OCI-LY7 (cell line): ENCODE measurements around the gene ZNF692. TPM values are rescaled to one million over a fixed set of nuclear protein-coding genes. Genes with fewer than 3 reads are reported as not detected.
"Not testable (repeated sequence)": the region's sequence is repeated elsewhere in the genome, so short reads cannot be mapped to it uniquely, and the experiment has no call there.

Experiments used
- BruUV-seq: library from RNA; stranded (reverse); fragments of 400-500 nt; replicated peaks from 2 replicates; lab custom pipeline; 2021; lab: Mats Ljungman, UMichigan
- CTCF ChIA-PET: fragments of 300-600 bp; sonication (Branson Sonifier 250); formaldehyde crosslinking; loops from one replicate; lab custom pipeline; 2022; ENCODE audit warnings: antibody characterized with exemption; ENCODE audit not compliant: unreplicated experiment; lab: Charles Lee
- POLR2A ChIA-PET: fragments of 300-600 bp; sonication (Branson Sonifier 250); formaldehyde crosslinking; loops from one replicate; lab custom pipeline; 2022; ENCODE audit warnings: antibody characterized with exemption; lab: Charles Lee
- DNase-seq: peaks from one replicate; pipeline ENCODE4 v3.0.0-alpha.2; 2015; ENCODE audit warnings: low spot score
- H2AFZ ChIP-seq: fragments of 200-600 bp; sonication (generic), shearing (Covaris generic); 2 replicates; pipeline ENCODE4 v1.6.1; 2014; ENCODE audit warnings: mild to moderate bottlenecking, antibody characterized with exemption, low read length, moderate library complexity
- H3K27ac ChIP-seq: fragments of 200-600 bp; sonication (generic); 2 replicates; pipeline ENCODE4 v1.5.1; 2014; ENCODE audit warnings: mixed run types, low read depth, mild to moderate bottlenecking, moderate library complexity, low read length, inconsistent platforms; ENCODE audit not compliant: poor library complexity, severe bottlenecking
- H3K36me3 ChIP-seq: fragments of 200-600 bp; sonication (generic); 2 replicates; pipeline ENCODE4 v1.6.1; 2014; ENCODE audit warnings: mild to moderate bottlenecking, antibody characterized with exemption, low read length, moderate library complexity, mixed read lengths; ENCODE audit not compliant: insufficient read depth
- H3K4me1 ChIP-seq: fragments of 200-600 bp; sonication (generic); 2 replicates; pipeline ENCODE4 v1.5.1; 2014; ENCODE audit warnings: mild to moderate bottlenecking, low read length; ENCODE audit not compliant: insufficient read depth, poor library complexity, severe bottlenecking
- H3K4me2 ChIP-seq: fragments of 200-600 bp; sonication (generic); 2 replicates; pipeline ENCODE4 v1.6.1; 2014; ENCODE audit warnings: mild to moderate bottlenecking, low read length
- H3K4me3 ChIP-seq: fragments of 200-600 bp; sonication (generic); 2 replicates; pipeline ENCODE4 v1.5.1; 2014; ENCODE audit warnings: mild to moderate bottlenecking, low read depth, low read length; ENCODE audit not compliant: poor library complexity, severe bottlenecking
- H3K79me2 ChIP-seq: fragments of 200-600 bp; sonication (generic); 2 replicates; pipeline ENCODE4 v1.6.1; 2016; ENCODE audit warnings: low read depth, mild to moderate bottlenecking, low read length, moderate library complexity, mixed read lengths; ENCODE audit not compliant: insufficient read depth
- H3K9me2 ChIP-seq: fragments of 200-600 bp; sonication (generic); 2 replicates; pipeline ENCODE4 v1.6.1; 2016; ENCODE audit warnings: mild to moderate bottlenecking, low read length, mixed read lengths; ENCODE audit not compliant: insufficient read depth
- H3K9me3 ChIP-seq: fragments of 200-600 bp; sonication (generic); 2 replicates; pipeline ENCODE4 v1.6.1; 2014; ENCODE audit warnings: mild to moderate bottlenecking, mixed run types, low read length, mixed read lengths
- H4K20me1 ChIP-seq: fragments of 200-600 bp; sonication (generic); 2 replicates; pipeline ENCODE4 v1.6.1; 2014; ENCODE audit warnings: mild to moderate bottlenecking, antibody characterized with exemption, low read length, moderate library complexity, mixed read lengths; ENCODE audit not compliant: insufficient read depth
- EZH2phosphoT487 ChIP-seq: fragments of 200-600 bp; sonication (generic); IDR thresholded peaks from 2 replicates; pipeline ENCODE4 v1.6.1; 2018; ENCODE audit warnings: low read depth, borderline replicate concordance, mild to moderate bottlenecking, mixed run types, antibody characterized with exemption, low read length, moderate library complexity, mixed read lengths
- intact Hi-C: fragments of 100-400 bp; cut with micrococcal nuclease; formaldehyde crosslinking; loops from one replicate; pipeline ENCODE4 v1.10.0; 2022; ENCODE audit not compliant: unreplicated experiment
- total RNA-seq, 2 experiments: library from RNA; depleted of rRNA in 1 of 2; stranded (reverse); fragments of >200 nt in 1 of 2; shearing (Covaris generic) in 1 of 2; gene quantifications; 2 replicates each; pipeline ENCODE4 v1.2.3, GENCODE V29; 2014 to 2022
- TF ChIP-seq, protein P1 (sequence below): fragments of 200-600 bp; sonication (generic); conservative IDR thresholded peaks from 2 replicates; pipeline ENCODE4 v1.5.1; 2014; ENCODE audit warnings: mild to moderate bottlenecking, antibody characterized with exemption, low read length, moderate library complexity, mixed read lengths

The ZNF692 gene
- total RNA-seq, 2 experiments from 2014 or later: 65.0 to 67.4 TPM

GRCh38 chr1:248831842-248832241 is 27.0 kb downstream of the ZNF692 start:
- BruUV-seq: no TSS peak
- CTCF ChIA-PET: no interaction called here

DNA sequence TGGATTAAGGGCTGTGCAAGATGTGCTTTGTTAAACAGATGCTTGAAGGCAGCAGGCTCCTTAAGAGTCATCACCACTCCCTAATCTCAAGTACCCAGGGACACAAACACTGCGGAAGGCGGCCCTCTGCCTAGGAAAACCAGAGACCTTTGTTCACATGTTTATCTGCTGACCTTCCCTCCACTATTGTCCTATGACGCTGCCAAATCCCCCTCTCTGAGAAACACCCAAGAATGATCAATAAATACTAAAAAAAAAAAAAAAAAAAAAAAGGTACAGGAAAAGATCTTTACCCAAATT is 28.2 kb downstream of the ZNF692 start:
- H3K27ac ChIP-seq, DNase-seq, H4K20me1 ChIP-seq, H3K79me2 ChIP-seq, H3K9me3 ChIP-seq, intact Hi-C loops, H3K4me3 ChIP-seq, H3K36me3 ChIP-seq, CTCF ChIA-PET, H3K9me2 ChIP-seq, H2AFZ ChIP-seq, H3K4me2 ChIP-seq, BruUV-seq: not testable (repeated sequence)
- POLR2A ChIA-PET: interaction anchor here (1.3 kb wide), 1 partner anchor 28 kb away, joined by 4 read pairs; the partner anchor contains the start of gene ZNF692
- peaks cover 18% of the 10 kb centered on the region for H3K4me1 ChIP-seq

More at GRCh38 chr1:248831842-248832241, 27.0 kb downstream of the ZNF692 start:
- no peak for TF ChIP-seq EZH2phosphoT487
- TF ChIP-seq, protein P1, sequence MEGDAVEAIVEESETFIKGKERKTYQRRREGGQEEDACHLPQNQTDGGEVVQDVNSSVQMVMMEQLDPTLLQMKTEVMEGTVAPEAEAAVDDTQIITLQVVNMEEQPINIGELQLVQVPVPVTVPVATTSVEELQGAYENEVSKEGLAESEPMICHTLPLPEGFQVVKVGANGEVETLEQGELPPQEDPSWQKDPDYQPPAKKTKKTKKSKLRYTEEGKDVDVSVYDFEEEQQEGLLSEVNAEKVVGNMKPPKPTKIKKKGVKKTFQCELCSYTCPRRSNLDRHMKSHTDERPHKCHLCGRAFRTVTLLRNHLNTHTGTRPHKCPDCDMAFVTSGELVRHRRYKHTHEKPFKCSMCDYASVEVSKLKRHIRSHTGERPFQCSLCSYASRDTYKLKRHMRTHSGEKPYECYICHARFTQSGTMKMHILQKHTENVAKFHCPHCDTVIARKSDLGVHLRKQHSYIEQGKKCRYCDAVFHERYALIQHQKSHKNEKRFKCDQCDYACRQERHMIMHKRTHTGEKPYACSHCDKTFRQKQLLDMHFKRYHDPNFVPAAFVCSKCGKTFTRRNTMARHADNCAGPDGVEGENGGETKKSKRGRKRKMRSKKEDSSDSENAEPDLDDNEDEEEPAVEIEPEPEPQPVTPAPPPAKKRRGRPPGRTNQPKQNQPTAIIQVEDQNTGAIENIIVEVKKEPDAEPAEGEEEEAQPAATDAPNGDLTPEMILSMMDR: no peak
- Histone ChIP-seq H2AFZ (no peak overlapping the region), H3K27ac (no peak overlapping the region), H3K9me3 (no peaks in the 10 kb centered on the region), H3K36me3 (no peaks in the 10 kb centered on the region), H3K4me3 (no peak overlapping the region), H3K4me2 (no peak overlapping the region), H3K4me1 (peaks cover 15% of the 10 kb centered on the region), H4K20me1 (no peaks in the 10 kb centered on the region), H3K79me2 (no peaks in the 10 kb centered on the region), H3K9me2 (no peaks in the 10 kb centered on the region)
- DNase-seq: no peak
- intact Hi-C loops: no loop called here
- POLR2A ChIA-PET: interaction anchor here (1.3 to 1.4 kb wide), 3 partner anchors 9 to 29 kb away, joined by 3 to 4 read pairs (median 4); partner anchors contain the start of gene ZNF692

DNA sequence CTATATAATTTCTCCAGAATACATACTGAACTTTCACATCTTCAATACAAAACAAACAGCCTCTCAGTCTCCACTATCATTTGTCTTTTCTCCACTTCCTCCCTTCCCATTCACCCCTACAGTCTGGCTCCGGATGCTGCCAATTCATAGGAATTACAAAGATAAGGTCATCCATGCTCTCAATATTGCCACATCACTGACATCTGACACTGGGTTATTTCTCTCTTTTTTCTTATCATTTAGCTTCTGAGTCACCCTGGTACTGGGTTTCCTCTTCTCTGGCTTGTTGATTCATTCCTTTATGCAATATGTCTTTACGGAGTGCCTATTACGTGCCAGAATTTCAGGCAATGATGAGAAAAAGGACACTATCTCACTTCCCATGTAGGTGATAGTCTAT is 30.0 kb downstream of the ZNF692 start:
- no peaks in the 10 kb centered on the region for H3K9me2 ChIP-seq
- H3K36me3 ChIP-seq: peaks cover 1% of the 10 kb centered on the region; the same call in 1 of the 2 replicates
- no peaks in the 10 kb centered on the region for H3K9me3 ChIP-seq
- no peak overlapping the region for H3K4me2 ChIP-seq
- no peaks in the 10 kb centered on the region for H4K20me1 ChIP-seq
- ChIA-PET POLR2A (interaction anchor here (1.0 to 5.4 kb wide), 4 partner anchors 9 to 85 kb away, joined by 3 to 70 read pairs (median 6); partner anchors contain the start of genes ZNF672 and ZNF692), CTCF (interaction anchor here (0.6 kb wide), 2 partner anchors 9 to 30 kb away, joined by 3 read pairs; partner anchors contain the start of gene ZNF692)
- intact Hi-C loops: no loop called here
- TF ChIP-seq, protein P1: no peak
- no peak for TF ChIP-seq EZH2phosphoT487
- peaks cover 10% of the 10 kb centered on the region; the same call in 1 of the 2 replicates for H3K79me2 ChIP-seq
- no peak for DNase-seq
- H3K4me3 ChIP-seq: no peak overlapping the region
- H3K4me1 ChIP-seq: peaks cover 19% of the 10 kb centered on the region
- H3K27ac ChIP-seq: no peak overlapping the region
- BruUV-seq: no TSS peak
- no peak overlapping the region for H2AFZ ChIP-seq
